ENCODE results near the gene CCDC97.
"Not testable (repeated sequence)": the region's sequence is repeated elsewhere in the genome, so short reads cannot be mapped to it uniquely, and the experiment has no call there.

The CCDC97 gene

GRCh38 chr19:41364524-41365391, 54.8 kb downstream of the CCDC97 start:
- Histone ChIP-seq H3K4me1 (ENCODE audit: control insufficient read depth, low read depth, low read length) (peaks cover 3% of the 10 kb centered on the region), H3K36me3 (ENCODE audit: control insufficient read depth, low read depth, low read length) (no peaks in the 10 kb centered on the region), H3K9ac (ENCODE audit: low read length) (peak overlapping the region; percentile 99)

DNA sequence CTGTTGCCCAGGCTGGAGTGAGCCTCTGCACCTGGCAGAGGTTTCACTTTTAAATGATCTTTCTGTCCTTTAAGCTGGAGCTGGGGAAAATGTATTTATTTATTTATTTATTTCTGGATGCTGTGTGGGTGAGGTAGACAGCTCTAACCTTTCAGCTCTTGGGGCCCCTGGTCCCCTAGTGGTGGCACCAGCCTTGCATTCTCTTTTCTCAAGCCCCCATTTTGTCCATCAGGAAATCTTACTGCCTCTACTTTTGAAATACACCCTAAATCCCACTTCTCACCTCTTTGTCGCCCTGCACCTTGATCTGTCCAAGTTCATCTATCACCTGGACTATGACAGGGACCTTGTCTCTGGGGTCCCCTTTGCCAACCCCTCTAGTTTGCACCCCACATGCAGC, 56.1 kb downstream of the CCDC97 start:
- Histone ChIP-seq H3K9ac (ENCODE audit: low read length) (no peak overlapping the region), H3K27ac (ENCODE audit: low read length) (no peak overlapping the region), H3K36me3 (ENCODE audit: control insufficient read depth, low read depth, low read length) (no peaks in the 10 kb centered on the region)

More at GRCh38 chr19:41364524-41365391, 54.8 kb downstream of the CCDC97 start:
- Histone ChIP-seq H3K27ac (ENCODE audit: low read length) (peak overlapping the region; percentile 99), H3K4me3 (ENCODE audit: low read length) (peak overlapping the region; percentile 98), H3K9me3 (ENCODE audit: control insufficient read depth, low read depth, low read length) (no peaks in the 10 kb centered on the region), H3K27me3 (ENCODE audit: control insufficient read depth, insufficient read depth, low read length) (no peaks in the 10 kb centered on the region)

DNA sequence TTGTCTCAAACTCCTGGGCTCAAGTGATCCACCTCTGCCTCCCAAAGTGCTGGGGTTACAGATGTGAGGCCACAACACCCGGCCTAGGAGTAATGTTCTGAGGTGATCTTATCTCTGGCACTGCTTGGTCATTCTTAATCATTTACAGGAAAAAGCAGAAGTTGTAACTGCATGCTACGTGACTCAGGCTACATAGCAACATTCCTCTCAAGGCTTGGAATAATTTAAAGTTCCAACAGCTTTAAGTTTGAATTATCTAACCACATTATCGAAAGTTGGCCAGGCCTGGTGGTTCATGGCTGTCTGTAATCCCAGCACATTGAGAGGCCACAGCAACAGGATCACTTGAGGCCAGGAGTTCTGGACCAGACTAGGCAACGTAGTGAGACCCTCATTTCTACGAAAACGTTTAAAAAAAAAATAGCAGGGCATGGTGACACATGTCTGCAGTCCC, 57.9 kb downstream of the CCDC97 start:
- H3K9ac ChIP-seq (ENCODE audit: low read length) = no peak overlapping the region

More for the DNA sequence above, 56.1 kb downstream of the CCDC97 start:
- Histone ChIP-seq H3K4me3 (ENCODE audit: low read length) (no peak overlapping the region), H3K27me3 (ENCODE audit: control insufficient read depth, insufficient read depth, low read length) (no peaks in the 10 kb centered on the region), H3K4me1 (ENCODE audit: control insufficient read depth, low read depth, low read length) (peaks cover 3% of the 10 kb centered on the region), H3K9me3 (ENCODE audit: control insufficient read depth, low read depth, low read length) (no peaks in the 10 kb centered on the region)

DNA sequence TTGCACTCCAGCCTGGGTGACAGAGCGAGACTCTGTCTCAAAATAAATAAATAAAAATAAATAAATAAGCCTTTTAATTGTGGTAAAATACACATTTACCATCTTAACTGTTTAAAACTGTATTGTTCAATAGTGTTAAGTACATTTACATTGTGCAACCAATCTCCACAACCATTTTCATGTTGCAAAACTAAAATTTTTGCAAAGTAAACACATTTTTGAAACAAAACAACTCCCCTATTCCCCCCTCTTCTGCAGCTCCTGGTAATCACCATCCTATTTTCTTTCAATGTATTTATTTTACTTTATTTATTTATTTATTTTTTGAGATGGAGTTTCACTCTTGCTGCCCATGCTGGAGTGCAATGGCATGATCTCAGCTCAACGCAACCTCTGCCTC, 59.8 kb downstream of the CCDC97 start:
- Histone ChIP-seq H3K4me3 (ENCODE audit: low read length) (no peak overlapping the region), H3K4me1 (ENCODE audit: control insufficient read depth, low read depth, low read length) (no peaks in the 10 kb centered on the region)

More for the DNA sequence above, 57.9 kb downstream of the CCDC97 start:
- H3K9me3 ChIP-seq (ENCODE audit: control insufficient read depth, low read depth, low read length) = no peaks in the 10 kb centered on the region
- H3K36me3 ChIP-seq (ENCODE audit: control insufficient read depth, low read depth, low read length) = no peaks in the 10 kb centered on the region
- H3K27ac ChIP-seq (ENCODE audit: low read length) = no peak overlapping the region
- H3K27me3 ChIP-seq (ENCODE audit: control insufficient read depth, insufficient read depth, low read length) = no peaks in the 10 kb centered on the region
- no peak overlapping the region for H3K4me3 ChIP-seq (ENCODE audit: low read length)
- peaks cover 3% of the 10 kb centered on the region for H3K4me1 ChIP-seq (ENCODE audit: control insufficient read depth, low read depth, low read length)

GRCh38 chr19:41371119-41371518, 61.1 kb downstream of the CCDC97 start:
- H3K27ac ChIP-seq (ENCODE audit: low read length); H3K4me3 ChIP-seq (ENCODE audit: low read length); H3K9ac ChIP-seq (ENCODE audit: low read length); H3K9me3 ChIP-seq (ENCODE audit: control insufficient read depth, low read depth, low read length); H3K4me1 ChIP-seq (ENCODE audit: control insufficient read depth, low read depth, low read length); H3K36me3 ChIP-seq (ENCODE audit: control insufficient read depth, low read depth, low read length); H3K27me3 ChIP-seq (ENCODE audit: control insufficient read depth, insufficient read depth, low read length): not testable (repeated sequence)

More for the DNA sequence above, 59.8 kb downstream of the CCDC97 start:
- no peak overlapping the region for H3K9ac ChIP-seq (ENCODE audit: low read length)
- no peaks in the 10 kb centered on the region for H3K36me3 ChIP-seq (ENCODE audit: control insufficient read depth, low read depth, low read length)
- no peak overlapping the region for H3K27ac ChIP-seq (ENCODE audit: low read length)
- H3K9me3 ChIP-seq (ENCODE audit: control insufficient read depth, low read depth, low read length) = no peaks in the 10 kb centered on the region
- no peaks in the 10 kb centered on the region for H3K27me3 ChIP-seq (ENCODE audit: control insufficient read depth, insufficient read depth, low read length)

DNA sequence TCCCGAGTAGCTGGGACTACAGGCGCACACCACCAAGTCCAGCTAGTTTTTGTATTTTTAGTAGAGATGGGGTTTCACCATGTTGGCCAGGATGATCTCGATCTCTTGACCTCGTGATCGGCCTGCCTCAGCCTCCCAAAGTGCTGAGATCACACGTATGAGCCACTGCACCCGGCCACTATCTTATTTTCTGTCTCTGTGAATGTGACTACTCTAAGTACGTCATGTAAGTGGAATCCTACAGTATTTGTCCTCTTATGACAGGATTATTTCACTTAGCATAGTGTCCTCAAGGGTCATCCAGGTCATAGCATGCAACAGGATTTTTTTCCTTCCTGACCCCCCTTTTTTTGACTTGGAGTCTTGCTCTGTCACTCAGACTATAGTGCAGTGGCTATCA, 61.6 kb downstream of the CCDC97 start:
- Histone ChIP-seq H3K27ac (ENCODE audit: low read length) (no peak overlapping the region), H3K27me3 (ENCODE audit: control insufficient read depth, insufficient read depth, low read length) (no peaks in the 10 kb centered on the region), H3K4me3 (ENCODE audit: low read length) (no peak overlapping the region), H3K4me1 (ENCODE audit: control insufficient read depth, low read depth, low read length) (no peaks in the 10 kb centered on the region), H3K36me3 (ENCODE audit: control insufficient read depth, low read depth, low read length) (no peaks in the 10 kb centered on the region), H3K9ac (ENCODE audit: low read length) (no peak overlapping the region), H3K9me3 (ENCODE audit: control insufficient read depth, low read depth, low read length) (no peaks in the 10 kb centered on the region)

- Histone ChIP-seq H3K27ac (ENCODE audit: low read length) (no peak overlapping the region), H3K9me3 (ENCODE audit: control insufficient read depth, low read depth, low read length) (no peaks in the 10 kb centered on the region), H3K27me3 (ENCODE audit: control insufficient read depth, insufficient read depth, low read length) (peaks cover 8% of the 10 kb centered on the region), H3K36me3 (ENCODE audit: control insufficient read depth, low read depth, low read length) (no peaks in the 10 kb centered on the region), H3K9ac (ENCODE audit: low read length) (no peak overlapping the region), H3K4me3 (ENCODE audit: low read length) (no peak overlapping the region), H3K4me1 (ENCODE audit: control insufficient read depth, low read depth, low read length) (no peaks in the 10 kb centered on the region)
Measured at GRCh38 chr19:41372501-41372900, 62.5 kb downstream of the CCDC97 start.

DNA sequence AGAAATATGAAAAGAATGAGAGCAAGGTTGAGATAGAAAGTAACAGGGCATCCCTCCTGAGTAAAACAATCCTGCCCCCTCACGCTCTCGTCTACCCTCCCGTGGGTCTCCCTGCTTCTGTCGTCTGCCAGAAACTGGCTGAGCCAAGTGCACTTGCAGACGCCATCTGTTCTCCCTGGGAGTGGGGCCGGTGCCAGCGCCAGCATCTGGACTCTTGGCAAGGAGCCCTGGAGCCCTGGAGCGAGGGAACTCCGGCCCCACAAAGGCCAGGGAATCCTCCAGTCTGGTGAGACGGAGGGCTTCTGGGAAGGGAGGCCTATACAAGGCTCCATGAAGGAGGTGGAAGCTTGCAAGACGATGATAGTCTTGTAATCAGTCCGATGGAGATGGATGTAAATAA, 64.0 kb downstream of the CCDC97 start:
- peaks cover 6% of the 10 kb centered on the region for H3K4me1 ChIP-seq (ENCODE audit: control insufficient read depth, low read depth, low read length)
- peaks cover 8% of the 10 kb centered on the region for H3K27me3 ChIP-seq (ENCODE audit: control insufficient read depth, insufficient read depth, low read length)
- H3K36me3 ChIP-seq (ENCODE audit: control insufficient read depth, low read depth, low read length) = no peaks in the 10 kb centered on the region
- H3K9ac ChIP-seq (ENCODE audit: low read length) = no peak overlapping the region
- no peaks in the 10 kb centered on the region for H3K9me3 ChIP-seq (ENCODE audit: control insufficient read depth, low read depth, low read length)
- no peak overlapping the region for H3K27ac ChIP-seq (ENCODE audit: low read length)
- H3K4me3 ChIP-seq (ENCODE audit: low read length) = no peak overlapping the region

Measured in iPS-18a (cell line).